Effector memory CD8-positive, alpha-beta T cell (primary cell): ENCODE measurements around the gene BTG4.
A peak's percentile ranks its signal among the peaks of the same experiment; 100 is the strongest.

Source experiments
- ATAC-seq: fragments of 150-1000 bp; cut with Tn5 transposase; replicated peaks from 2 replicates; pipeline ENCODE4 v1.10.0; 2021; ENCODE audit warnings: mild to moderate bottlenecking, moderate library complexity
- DNase-seq, 3 experiments: peaks; one replicate each; pipeline ENCODE4 v3.0.0; 2021
- H3K27ac Mint-ChIP-seq, 2 donors: one replicate each; pipeline ENCODE4 v1.8.0; 2022; ENCODE audit warnings: mild to moderate bottlenecking in 2 of 2, mixed read lengths in 2 of 2, moderate library complexity in 2 of 2
- H3K27me3 Mint-ChIP-seq, 2 donors: one replicate each; pipeline ENCODE4 v1.8.0; 2022; ENCODE audit warnings: mixed read lengths in 2 of 2
- H3K36me3 Mint-ChIP-seq: one replicate; pipeline ENCODE4 v1.8.0; 2022; ENCODE audit warnings: mild to moderate bottlenecking, moderate library complexity, mixed read lengths; ENCODE audit not compliant: insufficient read depth
- H3K4me1 Mint-ChIP-seq, 2 donors: one replicate each; pipeline ENCODE4 v1.8.0; 2022; ENCODE audit warnings: low read depth in 2 of 2, mixed read lengths in 2 of 2
- H3K4me3 Mint-ChIP-seq, 2 donors: one replicate each; pipeline ENCODE4 v1.8.0; 2022; ENCODE audit warnings: mild to moderate bottlenecking in 2 of 2, mixed read lengths in 2 of 2, moderate library complexity in 2 of 2
- H3K9me3 Mint-ChIP-seq, 2 donors: one replicate each; pipeline ENCODE4 v1.8.0; 2022; ENCODE audit warnings: mixed read lengths in 2 of 2

The BTG4 gene

GRCh38 chr11:111528557-111528956 lies 16.4 kb upstream of the BTG4 start:
- Mint-ChIP-seq H3K4me1 (peaks cover 0 to 4% of the 10 kb centered on the region in 2 donors), H3K27me3 (peaks cover 11 to 19% of the 10 kb centered on the region in 2 donors), H3K36me3 (no peaks in the 10 kb centered on the region), H3K9me3 (no peaks in the 10 kb centered on the region), H3K4me3 (no peak overlapping the region), H3K27ac (no peak overlapping the region)
- ATAC-seq (no peak), DNase-seq (no peak)

GRCh38 chr11:111527279-111527678 lies 15.1 kb upstream of the BTG4 start:
- H3K27me3 Mint-ChIP-seq = peaks cover 17 to 20% of the 10 kb centered on the region in 2 donors
- peaks cover 0 to 4% of the 10 kb centered on the region in 2 donors for H3K4me1 Mint-ChIP-seq
- H3K9me3 Mint-ChIP-seq = no peaks in the 10 kb centered on the region
- no peaks in the 10 kb centered on the region for H3K36me3 Mint-ChIP-seq
- H3K27ac Mint-ChIP-seq = no peak overlapping the region
- DNase-seq (no peak), ATAC-seq (no peak)
- no peak overlapping the region for H3K4me3 Mint-ChIP-seq

- Mint-ChIP-seq H3K27ac (no peak overlapping the region), H3K27me3 (peaks cover 14 to 17% of the 10 kb centered on the region in 2 donors), H3K4me1 (peaks cover 0 to 2% of the 10 kb centered on the region in 2 donors), H3K36me3 (no peaks in the 10 kb centered on the region), H3K9me3 (no peaks in the 10 kb centered on the region), H3K4me3 (no peak overlapping the region)
- ATAC-seq (peak; percentile 56), DNase-seq (no peak)
Measured at GRCh38 chr11:111526501-111526900, 14.3 kb upstream of the BTG4 start.

GRCh38 chr11:111525456-111525855 lies 13.3 kb upstream of the BTG4 start:
- Mint-ChIP-seq H3K36me3 (no peaks in the 10 kb centered on the region), H3K4me3 (no peak overlapping the region), H3K27ac (no peak overlapping the region), H3K27me3 (peaks cover 14 to 17% of the 10 kb centered on the region in 2 donors), H3K9me3 (no peaks in the 10 kb centered on the region), H3K4me1 (peaks cover 0 to 2% of the 10 kb centered on the region in 2 donors)
- ATAC-seq = no peak
- no peak for DNase-seq

- peaks cover 0 to 2% of the 10 kb centered on the region in 2 donors for H3K4me1 Mint-ChIP-seq
- no peaks in the 10 kb centered on the region for H3K36me3 Mint-ChIP-seq
- H3K27me3 Mint-ChIP-seq = peaks cover 14 to 17% of the 10 kb centered on the region in 2 donors
- no peak for ATAC-seq
- no peak for DNase-seq
- H3K4me3 Mint-ChIP-seq = no peak overlapping the region
- no peaks in the 10 kb centered on the region for H3K9me3 Mint-ChIP-seq
- H3K27ac Mint-ChIP-seq = no peak overlapping the region
Measured at GRCh38 chr11:111524056-111524455, 11.9 kb upstream of the BTG4 start.

- peaks cover 14 to 17% of the 10 kb centered on the region in 2 donors for H3K27me3 Mint-ChIP-seq
- DNase-seq = no peak
- H3K36me3 Mint-ChIP-seq = no peaks in the 10 kb centered on the region
- no peaks in the 10 kb centered on the region for H3K9me3 Mint-ChIP-seq
- H3K27ac Mint-ChIP-seq = no peak overlapping the region
- H3K4me3 Mint-ChIP-seq = no peak overlapping the region
- ATAC-seq = no peak
- no peaks in the 10 kb centered on the region for H3K4me1 Mint-ChIP-seq
Measured at GRCh38 chr11:111523343-111523742, 11.2 kb upstream of the BTG4 start.

GRCh38 chr11:111522426-111522825 lies 10.2 kb upstream of the BTG4 start:
- no peaks in the 10 kb centered on the region for H3K36me3 Mint-ChIP-seq
- no peaks in the 10 kb centered on the region for H3K9me3 Mint-ChIP-seq
- no peak overlapping the region for H3K27ac Mint-ChIP-seq
- ATAC-seq (no peak), DNase-seq (no peak)
- H3K4me3 Mint-ChIP-seq = no peak overlapping the region
- H3K4me1 Mint-ChIP-seq = no peaks in the 10 kb centered on the region
- peaks cover 14 to 17% of the 10 kb centered on the region in 2 donors for H3K27me3 Mint-ChIP-seq

GRCh38 chr11:111521135-111521534 lies 8.9 kb upstream of the BTG4 start:
- peaks cover 14 to 17% of the 10 kb centered on the region in 2 donors for H3K27me3 Mint-ChIP-seq

GRCh38 chr11:111520560-111520959 lies 8.4 kb upstream of the BTG4 start:
- Mint-ChIP-seq H3K9me3 (no peaks in the 10 kb centered on the region), H3K27me3 (peaks cover 14 to 17% of the 10 kb centered on the region in 2 donors), H3K4me3 (no peak overlapping the region), H3K36me3 (no peaks in the 10 kb centered on the region), H3K4me1 (no peaks in the 10 kb centered on the region), H3K27ac (no peak overlapping the region)
- no peak for ATAC-seq
- DNase-seq = no peak

More at GRCh38 chr11:111521135-111521534, 8.9 kb upstream of the BTG4 start:
- H3K4me3 Mint-ChIP-seq = no peak overlapping the region
- ATAC-seq (no peak), DNase-seq (no peak)
- no peaks in the 10 kb centered on the region for H3K4me1 Mint-ChIP-seq
- no peak overlapping the region for H3K27ac Mint-ChIP-seq
- H3K36me3 Mint-ChIP-seq = no peaks in the 10 kb centered on the region
- H3K9me3 Mint-ChIP-seq = no peaks in the 10 kb centered on the region

- H3K27me3 Mint-ChIP-seq = peaks cover 20 to 22% of the 10 kb centered on the region in 2 donors
- no peak for ATAC-seq
- H3K4me3 Mint-ChIP-seq = no peak overlapping the region
- H3K27ac Mint-ChIP-seq = no peak overlapping the region
- no peaks in the 10 kb centered on the region for H3K36me3 Mint-ChIP-seq
- H3K9me3 Mint-ChIP-seq = no peaks in the 10 kb centered on the region
- peaks cover 0 to 3% of the 10 kb centered on the region in 2 donors for H3K4me1 Mint-ChIP-seq
- DNase-seq = no peak
Measured at GRCh38 chr11:111518668-111519067, 6.5 kb upstream of the BTG4 start.

GRCh38 chr11:111515591-111515990 lies 3.4 kb upstream of the BTG4 start:
- Mint-ChIP-seq H3K9me3 (no peaks in the 10 kb centered on the region), H3K27me3 (peaks cover 36 to 37% of the 10 kb centered on the region in 2 donors), H3K4me3 (no peak overlapping the region), H3K27ac (no peak overlapping the region), H3K36me3 (no peaks in the 10 kb centered on the region), H3K4me1 (peaks cover 0 to 6% of the 10 kb centered on the region in 2 donors)
- DNase-seq (no peak), ATAC-seq (no peak)

GRCh38 chr11:111514216-111515031 lies 2.2 kb upstream of the BTG4 start, which contains the start of gene HOATZ:
HOATZ (plus strand) TSS chr11:111514778; CDS start chr11:111514785, 7 bp downstream.
- ATAC-seq (no peak), DNase-seq (no peak)
- no peak within 1 kb of the TSS for H3K4me3 Mint-ChIP-seq
- no peaks in the 10 kb centered on the region for H3K9me3 Mint-ChIP-seq
- H3K27me3 Mint-ChIP-seq = peaks cover 43 to 47% of the 10 kb centered on the region in 2 donors
- no peaks in the 10 kb centered on the region for H3K36me3 Mint-ChIP-seq
- peaks cover 0 to 6% of the 10 kb centered on the region in 2 donors for H3K4me1 Mint-ChIP-seq
- no peak within 1 kb of the TSS for H3K27ac Mint-ChIP-seq

- H3K4me3 Mint-ChIP-seq = peak overlapping the region; percentile 3 to 25
- DNase-seq (no peak), ATAC-seq (no peak)
- no peaks in the 10 kb centered on the region for H3K9me3 Mint-ChIP-seq
- peaks cover 0 to 6% of the 10 kb centered on the region in 2 donors for H3K4me1 Mint-ChIP-seq
- no peaks in the 10 kb centered on the region for H3K36me3 Mint-ChIP-seq
- peaks cover 48 to 54% of the 10 kb centered on the region in 2 donors for H3K27me3 Mint-ChIP-seq
- H3K27ac Mint-ChIP-seq = no peak overlapping the region
Measured at GRCh38 chr11:111513240-111513605, 1.0 kb upstream of the BTG4 start.

GRCh38 chr11:111510311-111510710 lies 1.9 kb downstream of the BTG4 start:
- ATAC-seq = no peak
- Mint-ChIP-seq H3K36me3 (no peaks in the 10 kb centered on the region), H3K27me3 (peaks cover 68 to 71% of the 10 kb centered on the region in 2 donors), H3K4me1 (peaks cover 0 to 6% of the 10 kb centered on the region in 2 donors), H3K4me3 (no peak overlapping the region), H3K9me3 (no peaks in the 10 kb centered on the region), H3K27ac (no peak overlapping the region)
- no peak for DNase-seq
